Calu3 (cell line): ENCODE data around the gene GFRA1. TPM values are rescaled to one million over a fixed set of nuclear protein-coding genes. Genes with fewer than 3 reads are reported as not detected.

Source experiments
- BruUV-seq: library from RNA; stranded (reverse); fragments of 400-500 nt; replicated peaks from 2 replicates; lab custom pipeline; 2021; lab: Mats Ljungman, UMichigan
- CTCF ChIA-PET: fragments of 300-600 bp; sonication (Branson Sonifier 250); formaldehyde crosslinking; loops from one replicate; lab custom pipeline; 2022; ENCODE audit warnings: antibody characterized with exemption; lab: Charles Lee
- DNase-seq: peaks from one replicate; pipeline ENCODE4 v3.0.0; 2022
- H3K27ac Mint-ChIP-seq: one replicate; pipeline ENCODE4 v1.8.0; 2022; ENCODE audit warnings: mixed read lengths; ENCODE audit not compliant: unreplicated experiment
- H3K27me3 Mint-ChIP-seq: one replicate; pipeline ENCODE4 v1.8.0; 2022; ENCODE audit warnings: mixed read lengths; ENCODE audit not compliant: unreplicated experiment
- H3K36me3 Mint-ChIP-seq: one replicate; pipeline ENCODE4 v1.8.0; 2022; ENCODE audit warnings: mild to moderate bottlenecking, moderate library complexity, mixed read lengths; ENCODE audit not compliant: insufficient read depth, unreplicated experiment
- H3K4me1 Mint-ChIP-seq: one replicate; pipeline ENCODE4 v1.8.0; 2022; ENCODE audit warnings: mild to moderate bottlenecking, low read depth, mixed read lengths; ENCODE audit not compliant: unreplicated experiment
- H3K4me3 Mint-ChIP-seq: one replicate; pipeline ENCODE4 v1.8.0; 2022; ENCODE audit warnings: mild to moderate bottlenecking, low read depth, moderate library complexity, mixed read lengths; ENCODE audit not compliant: unreplicated experiment
- H3K9me3 Mint-ChIP-seq: one replicate; pipeline ENCODE4 v1.8.0; 2022; ENCODE audit warnings: low read depth, mixed read lengths; ENCODE audit not compliant: unreplicated experiment
- intact Hi-C: fragments of 100-400 bp; cut with micrococcal nuclease; formaldehyde crosslinking; loops from one replicate; pipeline ENCODE4 v1.10.0; 2022; ENCODE audit not compliant: unreplicated experiment
- total RNA-seq: library from RNA; stranded (reverse); gene quantifications from 2 replicates; pipeline ENCODE4 v1.2.3, GENCODE V29; 2022
- TF ChIP-seq, protein P1 (sequence below): fragments of 200-600 bp; IDR thresholded peaks from one replicate; pipeline ENCODE4 v1.8.0; 2022; ENCODE audit warnings: antibody characterized with exemption; ENCODE audit not compliant: unreplicated experiment

The GFRA1 gene
- total RNA-seq, 1 experiment from 2014 or later, result not detected

- TF ChIP-seq, protein P1, sequence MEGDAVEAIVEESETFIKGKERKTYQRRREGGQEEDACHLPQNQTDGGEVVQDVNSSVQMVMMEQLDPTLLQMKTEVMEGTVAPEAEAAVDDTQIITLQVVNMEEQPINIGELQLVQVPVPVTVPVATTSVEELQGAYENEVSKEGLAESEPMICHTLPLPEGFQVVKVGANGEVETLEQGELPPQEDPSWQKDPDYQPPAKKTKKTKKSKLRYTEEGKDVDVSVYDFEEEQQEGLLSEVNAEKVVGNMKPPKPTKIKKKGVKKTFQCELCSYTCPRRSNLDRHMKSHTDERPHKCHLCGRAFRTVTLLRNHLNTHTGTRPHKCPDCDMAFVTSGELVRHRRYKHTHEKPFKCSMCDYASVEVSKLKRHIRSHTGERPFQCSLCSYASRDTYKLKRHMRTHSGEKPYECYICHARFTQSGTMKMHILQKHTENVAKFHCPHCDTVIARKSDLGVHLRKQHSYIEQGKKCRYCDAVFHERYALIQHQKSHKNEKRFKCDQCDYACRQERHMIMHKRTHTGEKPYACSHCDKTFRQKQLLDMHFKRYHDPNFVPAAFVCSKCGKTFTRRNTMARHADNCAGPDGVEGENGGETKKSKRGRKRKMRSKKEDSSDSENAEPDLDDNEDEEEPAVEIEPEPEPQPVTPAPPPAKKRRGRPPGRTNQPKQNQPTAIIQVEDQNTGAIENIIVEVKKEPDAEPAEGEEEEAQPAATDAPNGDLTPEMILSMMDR, result no peak
- H3K4me1 Mint-ChIP-seq, result no peaks in the 10 kb centered on the region
- H3K9me3 Mint-ChIP-seq, result peaks cover 6% of the 10 kb centered on the region
- intact Hi-C loops, result no loop called here
- no peaks in the 10 kb centered on the region for H3K36me3 Mint-ChIP-seq
- H3K27ac Mint-ChIP-seq, result no peak overlapping the region
- CTCF ChIA-PET, result no interaction called here
- H3K27me3 Mint-ChIP-seq, result peaks cover 25% of the 10 kb centered on the region
- DNase-seq, result no peak
- H3K4me3 Mint-ChIP-seq, result no peak overlapping the region
- BruUV-seq, result no TSS peak
Measured at GRCh38 chr10:116197946-116198675, 74.9 kb downstream of the GFRA1 start.

DNA sequence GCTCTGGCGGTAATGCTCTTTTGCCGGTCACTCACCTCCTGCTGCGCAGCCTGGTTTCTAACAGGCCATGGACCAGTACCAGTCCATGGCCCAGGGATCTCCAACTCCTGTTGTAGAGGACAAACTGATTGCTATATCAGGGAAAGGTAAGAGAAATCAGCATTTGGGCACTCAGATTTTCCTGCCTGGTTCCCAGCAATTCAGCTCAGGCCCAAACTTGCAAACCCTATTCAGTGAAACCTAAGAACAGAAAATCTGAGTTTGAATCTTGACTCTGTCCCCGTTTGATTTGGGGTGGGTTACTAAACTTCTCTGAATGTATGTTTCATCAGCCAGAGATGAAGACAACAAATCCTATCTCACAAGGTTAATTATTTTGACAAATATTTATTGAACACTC, 77.4 kb downstream of the GFRA1 start:
- Mint-ChIP-seq H3K27ac (no peak overlapping the region), H3K4me3 (no peak overlapping the region), H3K27me3 (peaks cover 13% of the 10 kb centered on the region), H3K36me3 (no peaks in the 10 kb centered on the region), H3K9me3 (peaks cover 6% of the 10 kb centered on the region), H3K4me1 (no peaks in the 10 kb centered on the region)
- CTCF ChIA-PET, result no interaction called here
- DNase-seq, result no peak
- TF ChIP-seq, protein P1, result no peak
- intact Hi-C loops, result no loop called here
- no TSS peak for BruUV-seq

DNA sequence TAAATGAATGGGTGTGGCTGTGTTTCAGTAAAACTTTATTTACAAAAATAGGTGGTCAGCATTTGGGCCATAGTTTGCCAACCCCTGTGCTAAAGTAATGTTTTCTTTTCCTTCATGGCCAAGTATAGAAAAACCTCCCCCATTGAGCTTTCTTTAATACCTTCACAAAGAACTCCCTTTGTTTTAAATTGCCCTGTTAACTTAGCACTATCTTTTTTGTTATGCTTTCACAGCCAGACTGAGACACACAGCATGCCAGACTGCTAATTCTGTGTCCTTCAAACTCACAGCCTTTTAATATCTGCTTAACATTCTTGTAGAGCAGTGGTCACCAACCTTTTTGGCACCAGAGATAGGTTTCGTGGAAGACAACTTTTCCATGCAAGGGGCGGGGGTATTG, 78.0 kb downstream of the GFRA1 start:
- Mint-ChIP-seq H3K9me3 (peaks cover 6% of the 10 kb centered on the region), H3K4me3 (no peak overlapping the region), H3K27me3 (peaks cover 13% of the 10 kb centered on the region), H3K4me1 (no peaks in the 10 kb centered on the region), H3K27ac (no peak overlapping the region), H3K36me3 (no peaks in the 10 kb centered on the region)
- intact Hi-C loops, result no loop called here
- TF ChIP-seq, protein P1, result no peak
- no peak for DNase-seq
- BruUV-seq, result no TSS peak
- CTCF ChIA-PET, result no interaction called here

GRCh38 chr10:116194061-116194460, 78.9 kb downstream of the GFRA1 start:
- Mint-ChIP-seq H3K9me3 (peaks cover 6% of the 10 kb centered on the region), H3K36me3 (no peaks in the 10 kb centered on the region), H3K4me1 (no peaks in the 10 kb centered on the region), H3K27ac (no peak overlapping the region), H3K4me3 (no peak overlapping the region), H3K27me3 (peaks cover 12% of the 10 kb centered on the region)
- CTCF ChIA-PET, result no interaction called here
- no TSS peak for BruUV-seq
- no peak for DNase-seq
- intact Hi-C loops, result no loop called here
- TF ChIP-seq, protein P1, result no peak
